ENCODE results near the gene FAR1.

DNA sequence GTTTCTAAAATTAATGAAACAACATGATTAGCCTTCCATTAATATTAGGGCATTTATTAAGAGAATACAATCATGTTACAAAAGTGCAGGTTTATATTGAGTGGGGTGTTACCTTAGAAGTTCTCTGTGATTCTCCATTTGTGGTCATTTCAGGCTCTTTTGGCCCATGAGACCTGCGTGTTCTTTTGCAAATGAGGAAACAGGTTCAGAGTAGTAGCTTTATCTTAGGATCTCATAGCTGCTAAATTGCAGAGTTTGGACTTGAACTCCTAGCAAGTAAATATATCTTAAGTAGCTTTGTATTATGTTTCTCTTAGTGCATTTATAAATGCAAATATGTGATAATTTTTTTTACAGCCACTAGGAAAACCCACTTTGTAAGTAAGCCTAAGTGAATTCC, 18.3 kb downstream of the FAR1 start:
- TF ChIP-seq, protein P1, sequence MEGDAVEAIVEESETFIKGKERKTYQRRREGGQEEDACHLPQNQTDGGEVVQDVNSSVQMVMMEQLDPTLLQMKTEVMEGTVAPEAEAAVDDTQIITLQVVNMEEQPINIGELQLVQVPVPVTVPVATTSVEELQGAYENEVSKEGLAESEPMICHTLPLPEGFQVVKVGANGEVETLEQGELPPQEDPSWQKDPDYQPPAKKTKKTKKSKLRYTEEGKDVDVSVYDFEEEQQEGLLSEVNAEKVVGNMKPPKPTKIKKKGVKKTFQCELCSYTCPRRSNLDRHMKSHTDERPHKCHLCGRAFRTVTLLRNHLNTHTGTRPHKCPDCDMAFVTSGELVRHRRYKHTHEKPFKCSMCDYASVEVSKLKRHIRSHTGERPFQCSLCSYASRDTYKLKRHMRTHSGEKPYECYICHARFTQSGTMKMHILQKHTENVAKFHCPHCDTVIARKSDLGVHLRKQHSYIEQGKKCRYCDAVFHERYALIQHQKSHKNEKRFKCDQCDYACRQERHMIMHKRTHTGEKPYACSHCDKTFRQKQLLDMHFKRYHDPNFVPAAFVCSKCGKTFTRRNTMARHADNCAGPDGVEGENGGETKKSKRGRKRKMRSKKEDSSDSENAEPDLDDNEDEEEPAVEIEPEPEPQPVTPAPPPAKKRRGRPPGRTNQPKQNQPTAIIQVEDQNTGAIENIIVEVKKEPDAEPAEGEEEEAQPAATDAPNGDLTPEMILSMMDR (conservative IDR thresholded peaks at IDR 0.05): no peak
- TF ChIP-seq ZFX (IDR thresholded peaks at IDR 0.05): no peak
